HG03103 (cell line): ENCODE measurements around the gene HSD17B11.
"Not testable (repeated sequence)": the region's sequence is repeated elsewhere in the genome, so short reads cannot be mapped to it uniquely, and the experiment has no call there.

Experiments
- ATAC-seq: cut with Tn5 transposase; IDR thresholded peaks from one replicate; pipeline ENCODE4 v1.9.1; 2021; ENCODE audit warnings: low read depth; ENCODE audit not compliant: unreplicated experiment

Gene HSD17B11

GRCh38 chr4:87406462-87406861 lies 15.5 kb upstream of the HSD17B11 start:
- no peak for ATAC-seq

GRCh38 chr4:87405211-87405820 lies 14.3 kb upstream of the HSD17B11 start:
- ATAC-seq: no peak

- ATAC-seq: not testable (repeated sequence)
These were observed 12.7 kb upstream of the HSD17B11 start for GRCh38 chr4:87403732-87404131.

GRCh38 chr4:87399954-87400353 lies 9.0 kb upstream of the HSD17B11 start:
- no peak for ATAC-seq

- no peak for ATAC-seq
These were observed 8.2 kb upstream of the HSD17B11 start for GRCh38 chr4:87399148-87399547.

GRCh38 chr4:87395851-87396250 lies 4.9 kb upstream of the HSD17B11 start:
- ATAC-seq: not testable (repeated sequence)

GRCh38 chr4:87395073-87395472 lies 4.1 kb upstream of the HSD17B11 start:
- ATAC-seq: not testable (repeated sequence)

GRCh38 chr4:87392183-87392582 lies 1.2 kb upstream of the HSD17B11 start:
- no peak for ATAC-seq

- no peak for ATAC-seq
These were observed 627 bp upstream of the HSD17B11 start for GRCh38 chr4:87391576-87392054.

GRCh38 chr4:87390551-87390890 lies 467 bp downstream of the HSD17B11 start:
- no peak for ATAC-seq

- ATAC-seq: not testable (repeated sequence)
These were observed 933 bp downstream of the HSD17B11 start for GRCh38 chr4:87390055-87390454.

- no peak for ATAC-seq
These were observed 2.1 kb downstream of the HSD17B11 start for GRCh38 chr4:87388901-87389300.

- ATAC-seq: no peak
These were observed 3.8 kb downstream of the HSD17B11 start for GRCh38 chr4:87387237-87387636.

- ATAC-seq: not testable (repeated sequence)
These were observed 6.4 kb downstream of the HSD17B11 start for GRCh38 chr4:87384466-87385132.

GRCh38 chr4:87382931-87383330 lies 8.1 kb downstream of the HSD17B11 start:
- no peak for ATAC-seq

GRCh38 chr4:87382116-87382515 lies 8.9 kb downstream of the HSD17B11 start:
- no peak for ATAC-seq

- no peak for ATAC-seq
These were observed 13.2 kb downstream of the HSD17B11 start for GRCh38 chr4:87377816-87378215.

- ATAC-seq: no peak
These were observed 15.2 kb downstream of the HSD17B11 start for GRCh38 chr4:87375719-87376291.

GRCh38 chr4:87370068-87370467 lies 20.9 kb downstream of the HSD17B11 start:
- ATAC-seq: no peak

GRCh38 chr4:87366521-87367162 lies 24.3 kb downstream of the HSD17B11 start:
- ATAC-seq: no peak

GRCh38 chr4:87365348-87365747 lies 25.6 kb downstream of the HSD17B11 start:
- no peak for ATAC-seq
